K562 (cell line): ENCODE measurements around the gene S100A4. TPM values are rescaled to one million over a fixed set of nuclear protein-coding genes. Genes with fewer than 3 reads are reported as not detected.
A peak's percentile ranks its signal among the peaks of the same experiment; 100 is the strongest.

Experiments
- ATF7 ChIP-seq: fragments of 450-650 bp; IDR thresholded peaks from 2 replicates; pipeline ENCODE4 v1.7.1; 2014; ENCODE audit warnings: mild to moderate bottlenecking, moderate library complexity
- ELF2 ChIP-seq: fragments of 250-450 bp; sonication (Bioruptor Pico); IDR thresholded peaks from 2 replicates; pipeline ENCODE4 v1.5.0; 2021; ENCODE audit warnings: mild to moderate bottlenecking
- HIVEP1 ChIP-seq: fragments of 250-450 bp; sonication (Bioruptor Pico); IDR thresholded peaks from 2 replicates; pipeline ENCODE4 v1.4.0; 2020; ENCODE audit warnings: mild to moderate bottlenecking
- SMC3 ChIP-seq: conservative IDR thresholded peaks from 2 replicates; pipeline ENCODE4 v1.6.1; 2011; ENCODE audit warnings: low read depth, low read length, improper control_type of control experiment; ENCODE audit not compliant: insufficient read depth
- TCFL5 ChIP-seq: fragments of 250-450 bp; sonication (Bioruptor Pico); conservative IDR thresholded peaks from 2 replicates; pipeline ENCODE4 v1.6.1; 2021; ENCODE audit warnings: mild to moderate bottlenecking, moderate library complexity, matching md5 sums
- ZC3H8 ChIP-seq: fragments of 450-650 bp; IDR thresholded peaks from 2 replicates; pipeline ENCODE4 v1.6.1; 2017
- ZNF197 ChIP-seq: fragments of 200-800 bp; sonication (Bioruptor generic); IDR thresholded peaks from 2 replicates; pipeline ENCODE4 v1.6.1; 2016; ENCODE audit warnings: low read depth, missing genetic modification characterization, missing compliant biosample characterization
- ZNF586 ChIP-seq: fragments of 450-650 bp; formaldehyde crosslinking; conservative IDR thresholded peaks from 2 replicates; pipeline ENCODE4 v1.4.0; 2020; ENCODE audit warnings: mild to moderate bottlenecking, moderate library complexity
- ZNF668 ChIP-seq: fragments of 250-450 bp; sonication (Bioruptor Pico); IDR thresholded peaks from 2 replicates; pipeline ENCODE4 v1.8.0; 2022; ENCODE audit warnings: mild to moderate bottlenecking, inconsistent platforms
- ZSCAN29 ChIP-seq: fragments of 450-650 bp; IDR thresholded peaks from 2 replicates; pipeline ENCODE4 v1.6.1; 2017
- polyA plus RNA-seq, 8 experiments: library from polyadenylated mRNA; depleted of rRNA in 4 of 8; stranded (reverse) in 5 of 8; unstranded in 3 of 8; fragments of >200 nt; fragmentation: Nextera tagmentation in 2 of 8; fragmentation: Illumina TruSeq in 1 of 8; extraction: Ambion mirVana in 2 of 8; extraction: Trizol in 1 of 8; gene quantifications; 2 replicates each; pipeline versions ENCODE4 v1.2.1 to v1.2.3, GENCODE V29; 2011 to 2014; ENCODE audit warnings: inconsistent platforms in 1 of 8, missing spikeins in 1 of 8
- total RNA-seq, 7 experiments: library from RNA; depleted of rRNA in 6 of 7; stranded (reverse); fragments of >200 nt in 6 of 7; fragmentation: Illumina TruSeq in 2 of 7; extraction: Trizol in 2 of 7; gene quantifications; 2 replicates each; pipeline versions ENCODE4 v1.2.1 to v1.2.3, GENCODE V29; 2011 to 2021; ENCODE audit warnings: low replicate concordance in 1 of 7
- TF ChIP-seq, protein P1 (sequence below): fragments of 450-650 bp; IDR thresholded peaks from 2 replicates; pipeline ENCODE4 v1.6.1; 2016; ENCODE audit warnings: antibody characterized with exemption
- TF ChIP-seq, protein P2 (sequence below): fragments of 250-450 bp; sonication (Bioruptor Pico); IDR thresholded peaks from 2 replicates; pipeline ENCODE4 v1.4.0; 2020
- TF ChIP-seq, protein P3 (sequence below): fragments of 450-650 bp; IDR thresholded peaks from 2 replicates; pipeline ENCODE4 v1.6.1; 2018; ENCODE audit not compliant: partially characterized antibody
- TF ChIP-seq, protein P4 (sequence below): fragments of 450-650 bp; IDR thresholded peaks from 2 replicates; pipeline ENCODE4 v1.6.1; 2014; ENCODE audit warnings: low read depth, mild to moderate bottlenecking, moderate library complexity, borderline replicate concordance

The S100A4 gene
- total and polyA plus RNA-seq, 9 of the 15 experiments (the other 6 are each of a cell fraction or from before 2014, with no cell fraction given), result 3.7 to 20.1 (median 11.2) TPM

DNA sequence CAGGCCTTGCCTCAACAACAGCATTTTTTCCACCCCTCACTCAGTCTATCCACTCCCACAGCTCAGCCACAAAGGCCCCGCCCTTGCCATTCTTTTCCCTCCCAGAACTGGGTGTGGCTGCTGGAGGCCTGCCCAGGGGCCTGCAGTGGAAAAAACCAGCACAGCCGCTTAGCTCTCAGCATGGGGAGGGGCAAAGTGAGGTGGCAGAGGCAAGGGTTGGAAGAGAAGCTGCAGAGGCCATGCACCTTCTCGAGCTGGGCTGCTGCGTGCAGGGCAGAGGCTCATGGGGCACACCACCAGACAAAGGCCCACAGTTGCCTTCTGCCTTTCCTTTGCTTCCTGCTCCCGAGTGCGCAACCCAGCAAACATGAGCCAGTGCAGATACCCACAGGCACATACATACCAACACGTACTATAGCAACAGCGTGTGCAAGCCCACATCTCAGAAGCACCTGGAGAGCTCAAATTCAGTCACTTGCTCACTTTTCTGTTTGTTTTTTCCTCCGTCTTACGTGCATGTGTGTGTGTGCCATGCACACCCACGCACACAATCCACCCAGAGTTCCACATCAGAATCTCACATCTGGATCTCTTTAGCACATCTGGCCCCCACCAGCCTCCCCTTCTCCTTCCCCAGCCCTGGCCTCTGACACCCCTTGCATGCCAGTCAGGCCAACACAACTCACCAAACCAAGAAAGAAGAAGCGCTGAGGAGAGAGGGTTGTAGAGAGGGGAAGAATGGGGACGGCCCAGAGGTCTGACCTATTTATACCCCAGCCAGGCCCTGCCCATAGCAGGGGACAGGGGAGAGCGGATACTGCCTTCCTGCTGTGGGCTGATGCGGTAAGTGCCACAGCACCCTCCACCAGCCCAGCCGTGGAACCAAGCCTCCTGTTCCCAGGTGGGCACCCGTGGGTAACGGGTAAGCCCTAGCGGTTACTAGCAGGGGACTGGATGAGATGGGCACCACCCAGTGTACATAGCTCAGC lies at the start of gene S100A4 (continued):
- TF ChIP-seq, protein P1, sequence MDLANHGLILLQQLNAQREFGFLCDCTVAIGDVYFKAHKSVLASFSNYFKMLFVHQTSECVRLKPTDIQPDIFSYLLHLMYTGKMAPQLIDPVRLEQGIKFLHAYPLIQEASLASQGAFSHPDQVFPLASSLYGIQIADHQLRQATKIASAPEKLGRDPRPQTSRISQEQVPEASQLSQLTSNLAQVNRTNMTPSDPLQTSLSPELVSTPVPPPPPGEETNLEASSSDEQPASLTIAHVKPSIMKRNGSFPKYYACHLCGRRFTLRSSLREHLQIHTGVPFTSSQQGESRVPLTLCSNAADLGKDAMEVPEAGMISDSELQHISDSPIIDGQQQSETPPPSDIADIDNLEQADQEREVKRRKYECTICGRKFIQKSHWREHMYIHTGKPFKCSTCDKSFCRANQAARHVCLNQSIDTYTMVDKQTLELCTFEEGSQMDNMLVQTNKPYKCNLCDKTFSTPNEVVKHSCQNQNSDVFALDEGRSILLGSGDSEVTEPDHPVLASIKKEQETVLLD, result no peak
- 0 out of 2 replicates have a peak, but pooled peaks have one; percentile 9 for TF ChIP-seq ATF7
- TF ChIP-seq, protein P2, sequence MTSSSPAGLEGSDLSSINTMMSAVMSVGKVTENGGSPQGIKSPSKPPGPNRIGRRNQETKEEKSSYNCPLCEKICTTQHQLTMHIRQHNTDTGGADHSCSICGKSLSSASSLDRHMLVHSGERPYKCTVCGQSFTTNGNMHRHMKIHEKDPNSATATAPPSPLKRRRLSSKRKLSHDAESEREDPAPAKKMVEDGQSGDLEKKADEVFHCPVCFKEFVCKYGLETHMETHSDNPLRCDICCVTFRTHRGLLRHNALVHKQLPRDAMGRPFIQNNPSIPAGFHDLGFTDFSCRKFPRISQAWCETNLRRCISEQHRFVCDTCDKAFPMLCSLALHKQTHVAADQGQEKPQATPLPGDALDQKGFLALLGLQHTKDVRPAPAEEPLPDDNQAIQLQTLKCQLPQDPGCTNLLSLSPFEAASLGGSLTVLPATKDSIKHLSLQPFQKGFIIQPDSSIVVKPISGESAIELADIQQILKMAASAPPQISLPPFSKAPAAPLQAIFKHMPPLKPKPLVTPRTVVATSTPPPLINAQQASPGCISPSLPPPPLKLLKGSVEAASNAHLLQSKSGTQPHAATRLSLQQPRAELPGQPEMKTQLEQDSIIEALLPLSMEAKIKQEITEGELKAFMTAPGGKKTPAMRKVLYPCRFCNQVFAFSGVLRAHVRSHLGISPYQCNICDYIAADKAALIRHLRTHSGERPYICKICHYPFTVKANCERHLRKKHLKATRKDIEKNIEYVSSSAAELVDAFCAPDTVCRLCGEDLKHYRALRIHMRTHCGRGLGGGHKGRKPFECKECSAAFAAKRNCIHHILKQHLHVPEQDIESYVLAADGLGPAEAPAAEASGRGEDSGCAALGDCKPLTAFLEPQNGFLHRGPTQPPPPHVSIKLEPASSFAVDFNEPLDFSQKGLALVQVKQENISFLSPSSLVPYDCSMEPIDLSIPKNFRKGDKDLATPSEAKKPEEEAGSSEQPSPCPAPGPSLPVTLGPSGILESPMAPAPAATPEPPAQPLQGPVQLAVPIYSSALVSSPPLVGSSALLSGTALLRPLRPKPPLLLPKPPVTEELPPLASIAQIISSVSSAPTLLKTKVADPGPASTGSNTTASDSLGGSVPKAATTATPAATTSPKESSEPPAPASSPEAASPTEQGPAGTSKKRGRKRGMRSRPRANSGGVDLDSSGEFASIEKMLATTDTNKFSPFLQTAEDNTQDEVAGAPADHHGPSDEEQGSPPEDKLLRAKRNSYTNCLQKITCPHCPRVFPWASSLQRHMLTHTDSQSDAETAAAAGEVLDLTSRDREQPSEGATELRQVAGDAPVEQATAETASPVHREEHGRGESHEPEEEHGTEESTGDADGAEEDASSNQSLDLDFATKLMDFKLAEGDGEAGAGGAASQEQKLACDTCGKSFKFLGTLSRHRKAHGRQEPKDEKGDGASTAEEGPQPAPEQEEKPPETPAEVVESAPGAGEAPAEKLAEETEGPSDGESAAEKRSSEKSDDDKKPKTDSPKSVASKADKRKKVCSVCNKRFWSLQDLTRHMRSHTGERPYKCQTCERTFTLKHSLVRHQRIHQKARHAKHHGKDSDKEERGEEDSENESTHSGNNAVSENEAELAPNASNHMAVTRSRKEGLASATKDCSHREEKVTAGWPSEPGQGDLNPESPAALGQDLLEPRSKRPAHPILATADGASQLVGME (CRISPR knock-in tag), result no peak
- TF ChIP-seq, protein P3, sequence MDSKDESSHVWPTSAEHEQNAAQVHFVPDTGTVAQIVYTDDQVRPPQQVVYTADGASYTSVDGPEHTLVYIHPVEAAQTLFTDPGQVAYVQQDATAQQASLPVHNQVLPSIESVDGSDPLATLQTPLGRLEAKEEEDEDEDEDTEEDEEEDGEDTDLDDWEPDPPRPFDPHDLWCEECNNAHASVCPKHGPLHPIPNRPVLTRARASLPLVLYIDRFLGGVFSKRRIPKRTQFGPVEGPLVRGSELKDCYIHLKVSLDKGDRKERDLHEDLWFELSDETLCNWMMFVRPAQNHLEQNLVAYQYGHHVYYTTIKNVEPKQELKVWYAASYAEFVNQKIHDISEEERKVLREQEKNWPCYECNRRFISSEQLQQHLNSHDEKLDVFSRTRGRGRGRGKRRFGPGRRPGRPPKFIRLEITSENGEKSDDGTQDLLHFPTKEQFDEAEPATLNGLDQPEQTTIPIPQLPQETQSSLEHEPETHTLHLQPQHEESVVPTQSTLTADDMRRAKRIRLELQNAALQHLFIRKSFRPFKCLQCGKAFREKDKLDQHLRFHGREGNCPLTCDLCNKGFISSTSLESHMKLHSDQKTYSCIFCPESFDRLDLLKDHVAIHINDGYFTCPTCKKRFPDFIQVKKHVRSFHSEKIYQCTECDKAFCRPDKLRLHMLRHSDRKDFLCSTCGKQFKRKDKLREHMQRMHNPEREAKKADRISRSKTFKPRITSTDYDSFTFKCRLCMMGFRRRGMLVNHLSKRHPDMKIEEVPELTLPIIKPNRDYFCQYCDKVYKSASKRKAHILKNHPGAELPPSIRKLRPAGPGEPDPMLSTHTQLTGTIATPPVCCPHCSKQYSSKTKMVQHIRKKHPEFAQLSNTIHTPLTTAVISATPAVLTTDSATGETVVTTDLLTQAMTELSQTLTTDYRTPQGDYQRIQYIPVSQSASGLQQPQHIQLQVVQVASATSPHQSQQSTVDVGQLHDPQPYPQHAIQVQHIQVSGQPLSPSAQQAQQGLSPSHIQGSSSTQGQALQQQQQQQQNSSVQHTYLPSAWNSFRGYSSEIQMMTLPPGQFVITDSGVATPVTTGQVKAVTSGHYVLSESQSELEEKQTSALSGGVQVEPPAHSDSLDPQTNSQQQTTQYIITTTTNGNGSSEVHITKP, result peak; percentile 85
- TF ChIP-seq ZNF586 (CRISPR knock-in tag), result no peak
- TF ChIP-seq, protein P4, sequence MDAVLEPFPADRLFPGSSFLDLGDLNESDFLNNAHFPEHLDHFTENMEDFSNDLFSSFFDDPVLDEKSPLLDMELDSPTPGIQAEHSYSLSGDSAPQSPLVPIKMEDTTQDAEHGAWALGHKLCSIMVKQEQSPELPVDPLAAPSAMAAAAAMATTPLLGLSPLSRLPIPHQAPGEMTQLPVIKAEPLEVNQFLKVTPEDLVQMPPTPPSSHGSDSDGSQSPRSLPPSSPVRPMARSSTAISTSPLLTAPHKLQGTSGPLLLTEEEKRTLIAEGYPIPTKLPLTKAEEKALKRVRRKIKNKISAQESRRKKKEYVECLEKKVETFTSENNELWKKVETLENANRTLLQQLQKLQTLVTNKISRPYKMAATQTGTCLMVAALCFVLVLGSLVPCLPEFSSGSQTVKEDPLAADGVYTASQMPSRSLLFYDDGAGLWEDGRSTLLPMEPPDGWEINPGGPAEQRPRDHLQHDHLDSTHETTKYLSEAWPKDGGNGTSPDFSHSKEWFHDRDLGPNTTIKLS, result 0 out of 2 replicates have a peak, but pooled peaks have one; percentile 32
- no peak for TF ChIP-seq ZSCAN29
- TF ChIP-seq TCFL5 (CRISPR knock-in tag), result no peak
- TF ChIP-seq ZC3H8, result no peak
- TF ChIP-seq ZNF197 (CRISPR knock-in tag), result no peak
- no peak for TF ChIP-seq ELF2 (CRISPR knock-in tag)
- no peak for TF ChIP-seq HIVEP1 (CRISPR knock-in tag)
- TF ChIP-seq SMC3, result no peak
- TF ChIP-seq ZNF668 (CRISPR knock-in tag), result no peak
